Vagina (tissue), 2 donors: ENCODE measurements around the gene ZNF296.

Source experiments
- POLR2A ChIP-seq, 2 donors: fragments of 450-650 bp; IDR thresholded peaks; one replicate each; pipeline ENCODE4 v1.6.1; 2017; ENCODE audit warnings: antibody characterized with exemption in 2 of 2, mild to moderate bottlenecking in 2 of 2, moderate library complexity in 2 of 2
- POLR2AphosphoS5 ChIP-seq, 2 donors: sonication (generic); formaldehyde crosslinking; IDR thresholded peaks; one replicate each; pipeline ENCODE4 v1.9.0; 2017; ENCODE audit warnings: antibody characterized with exemption in 2 of 2, mild to moderate bottlenecking in 2 of 2, low read depth in 1 of 2; ENCODE audit not compliant: insufficient read depth in 1 of 2
- TF ChIP-seq, protein P1 (sequence below), 3 experiments: fragments of 450-650 bp in 2 of 3; fragments of 200-600 bp in 1 of 3; sonication (generic) in 1 of 3; IDR thresholded peaks; one replicate each; pipeline ENCODE4 v1.5.1; 2017 to 2019; ENCODE audit warnings: antibody characterized with exemption in 3 of 3, mild to moderate bottlenecking in 2 of 3, moderate library complexity in 2 of 3

DNA sequence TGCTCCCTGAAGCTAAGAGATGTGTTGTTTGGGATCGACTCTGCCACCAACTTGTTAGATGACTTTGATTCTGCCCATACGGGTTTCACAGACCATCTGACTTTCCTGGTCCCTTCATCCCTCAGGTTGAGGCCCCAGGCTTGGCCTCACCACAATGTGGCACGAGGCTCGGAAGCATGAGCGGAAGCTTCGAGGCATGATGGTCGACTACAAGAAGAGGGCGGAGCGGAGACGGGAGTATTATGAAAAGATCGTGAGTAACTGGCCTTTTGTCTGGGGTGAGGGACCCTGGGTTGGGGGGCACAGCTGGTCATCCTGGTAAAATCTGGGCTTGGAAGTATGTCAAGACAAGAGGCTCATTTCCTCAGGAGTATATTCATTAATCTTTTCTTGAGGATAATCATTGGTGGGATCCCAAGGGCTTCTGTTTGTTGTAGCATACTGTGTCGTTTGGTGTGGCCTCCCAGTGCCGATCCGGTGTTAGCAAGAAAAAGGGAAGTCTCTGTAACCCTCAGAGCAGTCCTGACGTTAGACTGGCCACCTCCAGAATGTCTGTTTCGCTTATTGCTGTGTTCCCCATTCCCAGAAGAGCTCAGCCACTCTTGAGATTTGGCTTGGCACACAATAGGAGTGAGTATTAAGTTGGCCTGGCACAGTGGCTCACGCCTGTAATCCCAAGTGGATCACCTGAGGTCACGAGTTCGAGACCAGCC lies 36.1 kb downstream of the ZNF296 start:
- TF ChIP-seq POLR2AphosphoS5 (IDR thresholded peaks at IDR 0.05; ENCODE audit: insufficient read depth in 1 of 2, low read depth in 1 of 2) (no peak), POLR2A (IDR thresholded peaks at IDR 0.05) (no peak)
- TF ChIP-seq, protein P1, sequence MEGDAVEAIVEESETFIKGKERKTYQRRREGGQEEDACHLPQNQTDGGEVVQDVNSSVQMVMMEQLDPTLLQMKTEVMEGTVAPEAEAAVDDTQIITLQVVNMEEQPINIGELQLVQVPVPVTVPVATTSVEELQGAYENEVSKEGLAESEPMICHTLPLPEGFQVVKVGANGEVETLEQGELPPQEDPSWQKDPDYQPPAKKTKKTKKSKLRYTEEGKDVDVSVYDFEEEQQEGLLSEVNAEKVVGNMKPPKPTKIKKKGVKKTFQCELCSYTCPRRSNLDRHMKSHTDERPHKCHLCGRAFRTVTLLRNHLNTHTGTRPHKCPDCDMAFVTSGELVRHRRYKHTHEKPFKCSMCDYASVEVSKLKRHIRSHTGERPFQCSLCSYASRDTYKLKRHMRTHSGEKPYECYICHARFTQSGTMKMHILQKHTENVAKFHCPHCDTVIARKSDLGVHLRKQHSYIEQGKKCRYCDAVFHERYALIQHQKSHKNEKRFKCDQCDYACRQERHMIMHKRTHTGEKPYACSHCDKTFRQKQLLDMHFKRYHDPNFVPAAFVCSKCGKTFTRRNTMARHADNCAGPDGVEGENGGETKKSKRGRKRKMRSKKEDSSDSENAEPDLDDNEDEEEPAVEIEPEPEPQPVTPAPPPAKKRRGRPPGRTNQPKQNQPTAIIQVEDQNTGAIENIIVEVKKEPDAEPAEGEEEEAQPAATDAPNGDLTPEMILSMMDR (IDR thresholded peaks at IDR 0.05), result no peak
